ENCODE results near the gene TRIM26. TPM values are rescaled to one million over a fixed set of nuclear protein-coding genes. Genes with fewer than 3 reads are reported as not detected.

The TRIM26 gene
- polyA plus RNA-seq, 1 donor from 2014 or later = 25.9 TPM

DNA sequence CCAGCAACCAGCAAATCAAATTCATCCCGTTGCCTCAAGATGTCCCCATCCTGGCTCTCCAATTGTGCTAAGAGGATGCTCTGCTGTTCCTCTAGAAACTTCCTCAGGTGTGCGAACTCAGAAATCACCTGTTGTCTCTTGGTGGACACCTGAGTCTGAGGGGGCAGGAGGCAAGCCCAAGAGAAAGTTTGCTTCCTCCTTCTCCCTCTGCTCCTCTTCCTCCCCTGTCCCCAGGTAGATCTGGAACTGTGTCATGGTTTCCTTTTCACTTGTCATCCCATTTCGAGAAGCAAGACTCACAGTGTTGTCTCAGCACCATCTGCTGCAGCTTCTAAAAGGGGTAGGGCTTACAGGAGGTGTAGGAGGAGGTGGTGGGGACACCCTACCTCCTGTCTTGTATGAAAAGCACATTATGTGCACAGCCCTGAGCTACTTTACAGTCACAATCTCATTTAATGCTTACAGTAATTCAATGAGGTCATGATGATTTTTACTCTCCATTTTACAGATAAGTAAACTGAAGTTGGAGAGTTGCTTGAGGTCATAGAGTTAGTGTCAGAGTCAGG is 54.6 kb downstream of the TRIM26 start:
- no peak overlapping the region for H3K4me2 ChIP-seq (ENCODE audit: low read length)

DNA sequence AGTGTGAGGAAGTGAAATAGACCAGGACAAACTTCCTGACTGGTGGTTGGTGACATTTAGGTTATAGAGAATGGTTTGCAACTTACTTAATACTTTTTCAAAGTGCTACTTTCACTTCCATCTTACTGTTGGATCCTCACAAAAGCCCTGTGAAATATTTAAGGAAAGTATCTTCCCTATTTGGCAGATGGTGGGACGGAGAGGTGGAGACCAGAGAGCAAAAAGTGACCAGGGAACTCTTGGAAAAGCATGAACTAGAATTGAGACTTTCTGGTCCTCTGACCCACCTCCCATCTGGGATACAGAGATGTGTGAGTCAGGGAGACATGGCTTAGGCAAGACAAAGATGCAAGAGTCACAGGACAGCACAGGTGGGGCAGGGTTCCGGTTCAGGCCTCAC is 55.2 kb downstream of the TRIM26 start:
- Histone ChIP-seq H3K4me2 (ENCODE audit: low read length) (no peak overlapping the region), H3K79me2 (replicated peaks; ENCODE audit: insufficient read depth, low read length) (no peaks in the 10 kb centered on the region), H3K9me3 (ENCODE audit: low read length) (no peaks in the 10 kb centered on the region), H3K27me3 (ENCODE audit: insufficient read depth, low read depth, low read length) (no peaks in the 10 kb centered on the region), H2AFZ (ENCODE audit: low read depth, low read length) (no peak overlapping the region), H3K9me2 (ENCODE audit: insufficient read depth, low read length) (no peaks in the 10 kb centered on the region), H3F3A (ENCODE audit: insufficient read depth, low read length, poor library complexity, severe bottlenecking) (no peaks in the 10 kb centered on the region), H3K9ac (ENCODE audit: low read length) (no peak overlapping the region), H3K4me3 (ENCODE audit: low read length) (no peak overlapping the region), H3K36me3 (ENCODE audit: insufficient read depth, low read length) (no peaks in the 10 kb centered on the region), H4K20me1 (ENCODE audit: insufficient read depth) (no peaks in the 10 kb centered on the region), H3K27ac (ENCODE audit: low read length) (no peak overlapping the region)
- TF ChIP-seq RAD21 (conservative IDR thresholded peaks at IDR 0.05) (no peak), MXI1 (conservative IDR thresholded peaks at IDR 0.05; ENCODE audit: poor library complexity, severe bottlenecking) (no peak), TAF1 (IDR thresholded peaks at IDR 0.05; ENCODE audit: low read depth) (no peak), EZH2 (IDR thresholded peaks at IDR 0.05; ENCODE audit: borderline replicate concordance, insufficient read depth, low read length, poor library complexity, severe bottlenecking) (no peak), POLR2AphosphoS5 (IDR thresholded peaks at IDR 0.05) (no peak), EP300 (conservative IDR thresholded peaks at IDR 0.05; ENCODE audit: poor library complexity, severe bottlenecking) (no peak), SMC3 (conservative IDR thresholded peaks at IDR 0.05; ENCODE audit: poor library complexity) (no peak)
- TF ChIP-seq, protein P1, sequence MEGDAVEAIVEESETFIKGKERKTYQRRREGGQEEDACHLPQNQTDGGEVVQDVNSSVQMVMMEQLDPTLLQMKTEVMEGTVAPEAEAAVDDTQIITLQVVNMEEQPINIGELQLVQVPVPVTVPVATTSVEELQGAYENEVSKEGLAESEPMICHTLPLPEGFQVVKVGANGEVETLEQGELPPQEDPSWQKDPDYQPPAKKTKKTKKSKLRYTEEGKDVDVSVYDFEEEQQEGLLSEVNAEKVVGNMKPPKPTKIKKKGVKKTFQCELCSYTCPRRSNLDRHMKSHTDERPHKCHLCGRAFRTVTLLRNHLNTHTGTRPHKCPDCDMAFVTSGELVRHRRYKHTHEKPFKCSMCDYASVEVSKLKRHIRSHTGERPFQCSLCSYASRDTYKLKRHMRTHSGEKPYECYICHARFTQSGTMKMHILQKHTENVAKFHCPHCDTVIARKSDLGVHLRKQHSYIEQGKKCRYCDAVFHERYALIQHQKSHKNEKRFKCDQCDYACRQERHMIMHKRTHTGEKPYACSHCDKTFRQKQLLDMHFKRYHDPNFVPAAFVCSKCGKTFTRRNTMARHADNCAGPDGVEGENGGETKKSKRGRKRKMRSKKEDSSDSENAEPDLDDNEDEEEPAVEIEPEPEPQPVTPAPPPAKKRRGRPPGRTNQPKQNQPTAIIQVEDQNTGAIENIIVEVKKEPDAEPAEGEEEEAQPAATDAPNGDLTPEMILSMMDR (IDR thresholded peaks at IDR 0.05; ENCODE audit: poor library complexity, severe bottlenecking) = no peak
- TF ChIP-seq, protein P2, sequence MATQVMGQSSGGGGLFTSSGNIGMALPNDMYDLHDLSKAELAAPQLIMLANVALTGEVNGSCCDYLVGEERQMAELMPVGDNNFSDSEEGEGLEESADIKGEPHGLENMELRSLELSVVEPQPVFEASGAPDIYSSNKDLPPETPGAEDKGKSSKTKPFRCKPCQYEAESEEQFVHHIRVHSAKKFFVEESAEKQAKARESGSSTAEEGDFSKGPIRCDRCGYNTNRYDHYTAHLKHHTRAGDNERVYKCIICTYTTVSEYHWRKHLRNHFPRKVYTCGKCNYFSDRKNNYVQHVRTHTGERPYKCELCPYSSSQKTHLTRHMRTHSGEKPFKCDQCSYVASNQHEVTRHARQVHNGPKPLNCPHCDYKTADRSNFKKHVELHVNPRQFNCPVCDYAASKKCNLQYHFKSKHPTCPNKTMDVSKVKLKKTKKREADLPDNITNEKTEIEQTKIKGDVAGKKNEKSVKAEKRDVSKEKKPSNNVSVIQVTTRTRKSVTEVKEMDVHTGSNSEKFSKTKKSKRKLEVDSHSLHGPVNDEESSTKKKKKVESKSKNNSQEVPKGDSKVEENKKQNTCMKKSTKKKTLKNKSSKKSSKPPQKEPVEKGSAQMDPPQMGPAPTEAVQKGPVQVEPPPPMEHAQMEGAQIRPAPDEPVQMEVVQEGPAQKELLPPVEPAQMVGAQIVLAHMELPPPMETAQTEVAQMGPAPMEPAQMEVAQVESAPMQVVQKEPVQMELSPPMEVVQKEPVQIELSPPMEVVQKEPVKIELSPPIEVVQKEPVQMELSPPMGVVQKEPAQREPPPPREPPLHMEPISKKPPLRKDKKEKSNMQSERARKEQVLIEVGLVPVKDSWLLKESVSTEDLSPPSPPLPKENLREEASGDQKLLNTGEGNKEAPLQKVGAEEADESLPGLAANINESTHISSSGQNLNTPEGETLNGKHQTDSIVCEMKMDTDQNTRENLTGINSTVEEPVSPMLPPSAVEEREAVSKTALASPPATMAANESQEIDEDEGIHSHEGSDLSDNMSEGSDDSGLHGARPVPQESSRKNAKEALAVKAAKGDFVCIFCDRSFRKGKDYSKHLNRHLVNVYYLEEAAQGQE (IDR thresholded peaks at IDR 0.05; ENCODE audit: borderline replicate concordance) = no peak

More for the DNA sequence above, 54.6 kb downstream of the TRIM26 start:
- Histone ChIP-seq H2AFZ (ENCODE audit: low read depth, low read length) (no peak overlapping the region), H3K9me3 (ENCODE audit: low read length) (no peaks in the 10 kb centered on the region), H3K79me2 (replicated peaks; ENCODE audit: insufficient read depth, low read length) (no peaks in the 10 kb centered on the region), H4K20me1 (ENCODE audit: insufficient read depth) (no peaks in the 10 kb centered on the region), H3F3A (ENCODE audit: insufficient read depth, low read length, poor library complexity, severe bottlenecking) (no peaks in the 10 kb centered on the region), H3K9me2 (ENCODE audit: insufficient read depth, low read length) (no peaks in the 10 kb centered on the region), H3K27ac (ENCODE audit: low read length) (no peak overlapping the region), H3K4me3 (ENCODE audit: low read length) (no peak overlapping the region), H3K36me3 (ENCODE audit: insufficient read depth, low read length) (no peaks in the 10 kb centered on the region), H3K9ac (ENCODE audit: low read length) (no peak overlapping the region), H3K27me3 (ENCODE audit: insufficient read depth, low read depth, low read length) (no peaks in the 10 kb centered on the region)
- TF ChIP-seq MXI1 (conservative IDR thresholded peaks at IDR 0.05; ENCODE audit: poor library complexity, severe bottlenecking) = no peak
- TF ChIP-seq POLR2AphosphoS5 (IDR thresholded peaks at IDR 0.05) = no peak
- TF ChIP-seq SMC3 (conservative IDR thresholded peaks at IDR 0.05; ENCODE audit: poor library complexity) = no peak
- no peak for TF ChIP-seq EZH2 (IDR thresholded peaks at IDR 0.05; ENCODE audit: borderline replicate concordance, insufficient read depth, low read length, poor library complexity, severe bottlenecking)

All from neural cell (in vitro differentiated cells).